ENCODE measurements around the gene ADAM15. TPM values are rescaled to one million over a fixed set of nuclear protein-coding genes. Genes with fewer than 3 reads are reported as not detected.

Gene ADAM15
- total RNA-seq, 1 experiment from 2014 or later, result 30.6 TPM

- Histone ChIP-seq H3K14ac (ENCODE audit: insufficient read depth, low read length) (no peak overlapping the region; the same call in 1 of the 2 replicates), H3K79me2 (ENCODE audit: insufficient read depth, low read length) (no peaks in the 10 kb centered on the region), H3K4me1 (ENCODE audit: insufficient read depth, low read length) (no peaks in the 10 kb centered on the region), H2BK5ac (ENCODE audit: insufficient read length, low read length) (no peak overlapping the region), H3K23ac (ENCODE audit: insufficient read length, low read depth, low read length) (no peak overlapping the region), H4K20me1 (ENCODE audit: control insufficient read depth, insufficient read depth, insufficient read length) (peaks cover 2% of the 10 kb centered on the region), H4K91ac (ENCODE audit: insufficient read length, low read depth, low read length) (no peak overlapping the region), H2AFZ (ENCODE audit: low read length) (no peak overlapping the region), H2BK120ac (ENCODE audit: low read depth, low read length, poor library complexity, severe bottlenecking) (no peak overlapping the region), H2BK12ac (ENCODE audit: insufficient read length, low read depth, low read length) (no peak overlapping the region), H4K5ac (ENCODE audit: insufficient read length, low read depth, low read length) (no peak overlapping the region), H3K79me1 (ENCODE audit: insufficient read depth, low read depth, low read length, poor library complexity, severe bottlenecking) (no peaks in the 10 kb centered on the region), H2BK20ac (ENCODE audit: low read depth, low read length, poor library complexity, severe bottlenecking) (no peak overlapping the region), H3K4ac (ENCODE audit: low read depth, low read length) (no peak overlapping the region), H3K27ac (ENCODE audit: insufficient read length, low read depth, low read length) (no peak overlapping the region), H3K27me3 (ENCODE audit: insufficient read depth, low read length) (no peaks in the 10 kb centered on the region), H3K9me3 (ENCODE audit: control insufficient read depth, low read depth, low read length) (no peaks in the 10 kb centered on the region), H3K23me2 (ENCODE audit: insufficient read length, low read depth, low read length, poor library complexity, severe bottlenecking) (no peaks in the 10 kb centered on the region), H2AK5ac (ENCODE audit: insufficient read length, low read length) (no peak overlapping the region), H4K8ac (replicated peaks; ENCODE audit: insufficient read length, low read depth, low read length) (no peak overlapping the region), H2BK15ac (ENCODE audit: low read depth, low read length) (no peak overlapping the region), H3T11ph (ENCODE audit: low read length) (no peak overlapping the region), H3K9ac (ENCODE audit: extremely low read depth, insufficient read length, low read length) (no peak overlapping the region), H3K4me2 (ENCODE audit: insufficient read depth, insufficient read length, low read length) (no peak overlapping the region), H3K18ac (ENCODE audit: insufficient read length, low read depth, low read length) (no peak overlapping the region), H3K56ac (ENCODE audit: insufficient read length, low read depth, low read length) (no peak overlapping the region)
- H3K27me3 Mint-ChIP-seq (ENCODE audit: low read depth), result peaks cover 45% of the 10 kb centered on the region
- H3K36me3 Mint-ChIP-seq (ENCODE audit: insufficient read depth in 1 of 3, low read depth in 3 of 3), result no peaks in the 10 kb centered on the region
- peaks cover 3 to 13% of the 10 kb centered on the region in 2 experiments; a peak in 3 of 4 replicates for H3K4me1 Mint-ChIP-seq
- no peak for TF ChIP-seq CTCF (conservative IDR thresholded peaks at IDR 0.05)
- no peaks in the 10 kb centered on the region for H3K9me3 Mint-ChIP-seq
- H3K4me3 Mint-ChIP-seq, result no peak overlapping the region
- H3K27ac Mint-ChIP-seq, result no peak overlapping the region
- WGBS (ENCODE audit: extremely low coverage, insufficient read length, low lambda C conversion rate), result no CpG with 5 or more reads among the region's 4 CpGs
- no peak for DNase-seq
These were observed 11.8 kb upstream of the ADAM15 start for GRCh38 chr1:155039308-155039669.
